Measurements from ENCODE around the gene PHACTR3. TPM values are rescaled to one million over a fixed set of nuclear protein-coding genes. Genes with fewer than 3 reads are reported as not detected.

PHACTR3 gene
- total RNA-seq, 4 donors from 2014 or later, result 2.4 to 12.8 (median 9.7) TPM

DNA sequence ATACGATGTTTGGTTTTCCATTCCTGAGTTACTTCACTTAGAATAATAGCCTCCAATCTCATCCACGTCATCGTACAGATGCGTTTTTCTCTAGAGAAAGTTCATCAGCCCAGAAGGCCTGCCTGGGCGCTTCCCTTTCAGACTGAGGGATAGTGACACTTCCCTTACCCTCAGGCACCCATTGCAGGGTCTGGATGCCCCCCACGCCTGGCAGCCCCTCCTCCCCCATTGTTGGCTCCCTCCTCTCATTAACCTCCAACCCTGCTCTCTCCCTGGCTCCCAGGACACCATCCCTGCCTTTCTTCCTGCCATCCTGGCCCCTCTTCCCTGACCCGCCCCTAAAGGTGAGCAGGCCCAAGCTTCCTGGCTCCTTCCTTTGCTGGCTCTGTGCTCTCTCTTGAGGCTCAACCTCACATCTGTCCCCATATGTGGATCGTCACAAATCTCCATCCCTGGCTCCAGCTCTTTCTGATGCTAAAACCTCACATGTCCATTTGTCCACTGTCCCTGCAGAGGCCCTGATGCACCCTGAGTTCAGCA is 183.9 kb downstream of the PHACTR3 start:
- peak; percentile 25 to 29 for DNase-seq (ENCODE audit: low spot score in 2 of 2)
- WGBS, result 63% methylated on average over 8 of the region's 8 CpGs
- no peaks in the 10 kb centered on the region for H3K9me3 ChIP-seq

DNA sequence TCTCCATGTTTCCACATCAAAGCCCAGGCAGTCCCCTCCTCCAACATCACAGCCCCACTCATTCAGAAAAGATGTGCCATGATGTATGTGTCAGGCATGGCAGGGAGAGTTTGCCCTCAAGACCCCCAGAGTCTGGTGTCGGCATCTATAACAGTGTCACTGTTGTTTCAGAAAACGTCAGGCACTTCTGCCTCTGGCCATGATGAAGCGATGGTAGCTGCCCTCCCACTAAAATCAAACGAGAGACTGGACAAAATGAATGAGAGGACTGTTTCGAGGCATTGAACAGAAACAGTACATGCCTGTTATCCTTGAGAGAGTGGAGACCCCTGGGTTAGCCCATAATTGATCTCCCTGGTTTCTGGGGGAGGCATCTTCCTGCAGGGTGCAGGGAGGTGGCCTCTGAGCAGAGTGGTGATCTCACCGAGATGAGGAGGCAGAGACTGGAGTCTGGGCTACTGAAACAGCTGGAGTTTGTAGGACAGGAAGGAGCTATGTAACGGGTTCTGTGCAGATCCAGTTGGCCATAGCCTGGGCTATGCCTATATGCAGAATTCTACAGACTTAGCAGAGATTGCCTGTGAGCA is 184.6 kb downstream of the PHACTR3 start:
- Histone ChIP-seq H3K4me3 (no peak overlapping the region), H3K4me1 (no peaks in the 10 kb centered on the region), H3K27me3 (peaks cover 15% of the 10 kb centered on the region), H3K9me3 (no peaks in the 10 kb centered on the region), H3K27ac (no peak overlapping the region), H3K36me3 (no peaks in the 10 kb centered on the region)
- TF ChIP-seq POLR2AphosphoS5 (IDR thresholded peaks at IDR 0.05) (no peak), POLR2A (IDR thresholded peaks at IDR 0.05) (no peak), EP300 (IDR thresholded peaks at IDR 0.05) (no peak)
- TF ChIP-seq, protein P1, sequence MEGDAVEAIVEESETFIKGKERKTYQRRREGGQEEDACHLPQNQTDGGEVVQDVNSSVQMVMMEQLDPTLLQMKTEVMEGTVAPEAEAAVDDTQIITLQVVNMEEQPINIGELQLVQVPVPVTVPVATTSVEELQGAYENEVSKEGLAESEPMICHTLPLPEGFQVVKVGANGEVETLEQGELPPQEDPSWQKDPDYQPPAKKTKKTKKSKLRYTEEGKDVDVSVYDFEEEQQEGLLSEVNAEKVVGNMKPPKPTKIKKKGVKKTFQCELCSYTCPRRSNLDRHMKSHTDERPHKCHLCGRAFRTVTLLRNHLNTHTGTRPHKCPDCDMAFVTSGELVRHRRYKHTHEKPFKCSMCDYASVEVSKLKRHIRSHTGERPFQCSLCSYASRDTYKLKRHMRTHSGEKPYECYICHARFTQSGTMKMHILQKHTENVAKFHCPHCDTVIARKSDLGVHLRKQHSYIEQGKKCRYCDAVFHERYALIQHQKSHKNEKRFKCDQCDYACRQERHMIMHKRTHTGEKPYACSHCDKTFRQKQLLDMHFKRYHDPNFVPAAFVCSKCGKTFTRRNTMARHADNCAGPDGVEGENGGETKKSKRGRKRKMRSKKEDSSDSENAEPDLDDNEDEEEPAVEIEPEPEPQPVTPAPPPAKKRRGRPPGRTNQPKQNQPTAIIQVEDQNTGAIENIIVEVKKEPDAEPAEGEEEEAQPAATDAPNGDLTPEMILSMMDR (IDR thresholded peaks at IDR 0.05), result no peak
- DNase-seq (ENCODE audit: low spot score in 2 of 2), result peak; percentile 1 to 28
- 71% methylated on average over 7 of the region's 7 CpGs for WGBS

More for the DNA sequence above, 183.9 kb downstream of the PHACTR3 start:
- H3K27ac ChIP-seq, result no peak overlapping the region
- no peaks in the 10 kb centered on the region for H3K36me3 ChIP-seq
- H3K4me1 ChIP-seq, result no peaks in the 10 kb centered on the region
- TF ChIP-seq POLR2A (IDR thresholded peaks at IDR 0.05) (no peak), POLR2AphosphoS5 (IDR thresholded peaks at IDR 0.05) (no peak), EP300 (IDR thresholded peaks at IDR 0.05) (no peak)
- TF ChIP-seq, protein P1 (IDR thresholded peaks at IDR 0.05), result no peak
- H3K4me3 ChIP-seq, result no peak overlapping the region
- peaks cover 15% of the 10 kb centered on the region for H3K27me3 ChIP-seq

DNA sequence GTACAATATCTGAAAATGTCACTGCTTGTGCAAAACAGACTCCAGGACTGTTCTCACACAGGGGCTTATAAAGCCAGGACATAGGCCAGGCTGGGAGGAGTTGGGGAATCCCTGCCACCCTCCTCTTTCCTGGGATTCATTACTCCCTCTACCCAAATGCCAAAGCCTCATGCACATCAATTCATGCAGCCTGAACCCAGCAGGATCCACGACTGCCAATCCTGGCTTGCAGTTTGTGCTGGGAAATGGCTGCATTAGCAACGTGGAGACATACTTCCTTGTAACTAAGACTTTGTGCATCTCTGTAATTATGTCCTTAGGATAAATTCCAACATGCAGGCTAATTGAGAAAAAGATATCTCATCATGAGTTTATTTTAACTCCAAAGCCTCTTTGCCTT is 185.3 kb downstream of the PHACTR3 start:
- Histone ChIP-seq H3K4me3 (no peak overlapping the region), H3K4me1 (no peaks in the 10 kb centered on the region), H3K9me3 (no peaks in the 10 kb centered on the region), H3K36me3 (no peaks in the 10 kb centered on the region), H3K27ac (no peak overlapping the region), H3K27me3 (peaks cover 15% of the 10 kb centered on the region)
- TF ChIP-seq POLR2AphosphoS5 (IDR thresholded peaks at IDR 0.05) (no peak), EP300 (IDR thresholded peaks at IDR 0.05) (no peak), POLR2A (IDR thresholded peaks at IDR 0.05) (no peak)
- TF ChIP-seq, protein P1 (IDR thresholded peaks at IDR 0.05), result no peak
- 32% methylated on average over 2 of the region's 2 CpGs for WGBS
- DNase-seq (ENCODE audit: low spot score in 2 of 2), result peak; percentile 21 to 26

DNA sequence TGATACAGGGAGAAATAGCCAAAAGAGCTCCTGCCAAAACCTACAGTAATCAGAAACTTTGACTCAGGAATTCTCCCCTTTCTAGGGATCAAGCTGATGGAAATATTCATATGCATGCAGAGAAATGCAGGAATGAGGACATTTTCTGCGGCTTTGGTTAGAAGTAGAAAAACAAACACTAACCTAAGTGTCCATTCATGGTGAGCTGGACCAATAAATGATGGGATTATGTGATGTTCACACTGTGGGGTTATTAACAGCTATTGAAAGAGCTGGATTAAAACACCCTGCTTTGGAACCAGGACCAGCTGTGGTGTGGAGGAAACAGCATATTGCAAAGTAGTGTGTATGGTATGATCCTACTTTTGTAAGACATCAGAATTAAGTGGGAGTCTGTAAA is 186.0 kb downstream of the PHACTR3 start:
- Histone ChIP-seq H3K27me3 (peaks cover 15% of the 10 kb centered on the region), H3K27ac (no peak overlapping the region), H3K4me3 (no peak overlapping the region), H3K4me1 (no peaks in the 10 kb centered on the region), H3K9me3 (no peaks in the 10 kb centered on the region), H3K36me3 (no peaks in the 10 kb centered on the region)
- WGBS, result 77% methylated on average over 1 of the region's 1 CpG
- no peak for TF ChIP-seq EP300 (IDR thresholded peaks at IDR 0.05)
- no peak for TF ChIP-seq POLR2A (IDR thresholded peaks at IDR 0.05)
- TF ChIP-seq, protein P1 (IDR thresholded peaks at IDR 0.05), result no peak
- no peak for TF ChIP-seq POLR2AphosphoS5 (IDR thresholded peaks at IDR 0.05)
- DNase-seq (ENCODE audit: low spot score in 2 of 2), result peak in 1 of 2 donors; percentile 7

DNA sequence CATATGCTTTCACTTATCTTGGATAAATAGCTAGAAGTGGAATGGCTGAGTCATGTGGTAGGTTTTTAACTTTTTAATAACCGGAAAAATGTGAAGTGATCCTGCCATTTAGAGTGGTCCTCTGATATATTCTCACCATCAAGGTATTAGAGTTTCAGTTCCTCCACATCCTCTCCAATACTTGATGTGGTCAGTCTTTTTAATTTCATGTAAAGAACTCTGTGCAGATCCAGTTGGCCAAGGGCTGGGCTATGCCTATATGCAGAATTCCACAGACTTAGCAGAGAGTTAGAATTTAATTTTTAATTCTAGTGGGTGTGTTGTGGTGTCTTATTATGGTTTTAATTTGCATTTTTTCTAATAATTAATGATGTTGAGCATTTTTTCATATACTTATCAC is 188.0 kb downstream of the PHACTR3 start:
- no peak overlapping the region for H3K4me3 ChIP-seq
- no peaks in the 10 kb centered on the region for H3K4me1 ChIP-seq
- peaks cover 15% of the 10 kb centered on the region for H3K27me3 ChIP-seq
- no peaks in the 10 kb centered on the region for H3K36me3 ChIP-seq
- DNase-seq (ENCODE audit: low spot score in 2 of 2), result peak in 1 of 2 donors; percentile 11
- H3K27ac ChIP-seq, result no peak overlapping the region
- 92% methylated on average over 1 of the region's 1 CpG for WGBS
- peaks cover 6% of the 10 kb centered on the region for H3K9me3 ChIP-seq
- TF ChIP-seq, protein P1 (IDR thresholded peaks at IDR 0.05), result no peak
- TF ChIP-seq POLR2A (IDR thresholded peaks at IDR 0.05) (no peak), EP300 (IDR thresholded peaks at IDR 0.05) (no peak), POLR2AphosphoS5 (IDR thresholded peaks at IDR 0.05) (no peak)

Measured in suprapubic skin (tissue), 4 donors.